PC-9 (cell line): Measurements from ENCODE around the gene SMAD1.

ENCODE experiments used
- CTCF ChIP-seq: fragments of 200-600 bp; sonication (generic); conservative IDR thresholded peaks from 2 replicates; pipeline ENCODE4 v1.6.1; 2017; ENCODE audit warnings: mixed run types, antibody characterized with exemption, mild to moderate bottlenecking, moderate library complexity
- EZH2 ChIP-seq: fragments of 200-600 bp; sonication (generic); IDR thresholded peaks from 2 replicates; pipeline ENCODE4 v1.8.0; 2017; ENCODE audit warnings: antibody characterized with exemption, low read depth

DNA sequence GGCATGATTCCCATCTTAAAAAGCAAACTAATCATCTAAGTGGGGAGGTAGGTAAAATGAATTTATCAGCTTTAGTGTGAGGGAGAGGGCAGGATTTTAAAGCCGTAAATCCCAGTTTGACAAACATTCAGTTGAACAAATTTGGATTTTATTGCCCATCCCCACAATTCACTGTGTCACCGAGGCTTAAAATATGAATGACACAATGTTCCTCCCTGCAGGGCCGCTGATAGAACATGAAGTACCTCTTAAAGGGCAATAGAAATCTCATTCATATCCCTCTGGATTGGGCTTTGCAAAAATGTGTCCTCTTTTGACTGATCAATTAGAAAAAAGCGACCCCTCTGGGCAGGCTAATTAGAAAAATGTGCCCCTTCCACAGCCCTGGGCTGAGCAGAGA lies 45.5 kb upstream of the SMAD1 start:
- TF ChIP-seq CTCF (no peak), EZH2 (no peak)
